Measurements from ENCODE around the gene ROCK1.

GRCh38 chr18:21083017-21083416, 28.6 kb downstream of the ROCK1 start:
- TF ChIP-seq, protein P1, sequence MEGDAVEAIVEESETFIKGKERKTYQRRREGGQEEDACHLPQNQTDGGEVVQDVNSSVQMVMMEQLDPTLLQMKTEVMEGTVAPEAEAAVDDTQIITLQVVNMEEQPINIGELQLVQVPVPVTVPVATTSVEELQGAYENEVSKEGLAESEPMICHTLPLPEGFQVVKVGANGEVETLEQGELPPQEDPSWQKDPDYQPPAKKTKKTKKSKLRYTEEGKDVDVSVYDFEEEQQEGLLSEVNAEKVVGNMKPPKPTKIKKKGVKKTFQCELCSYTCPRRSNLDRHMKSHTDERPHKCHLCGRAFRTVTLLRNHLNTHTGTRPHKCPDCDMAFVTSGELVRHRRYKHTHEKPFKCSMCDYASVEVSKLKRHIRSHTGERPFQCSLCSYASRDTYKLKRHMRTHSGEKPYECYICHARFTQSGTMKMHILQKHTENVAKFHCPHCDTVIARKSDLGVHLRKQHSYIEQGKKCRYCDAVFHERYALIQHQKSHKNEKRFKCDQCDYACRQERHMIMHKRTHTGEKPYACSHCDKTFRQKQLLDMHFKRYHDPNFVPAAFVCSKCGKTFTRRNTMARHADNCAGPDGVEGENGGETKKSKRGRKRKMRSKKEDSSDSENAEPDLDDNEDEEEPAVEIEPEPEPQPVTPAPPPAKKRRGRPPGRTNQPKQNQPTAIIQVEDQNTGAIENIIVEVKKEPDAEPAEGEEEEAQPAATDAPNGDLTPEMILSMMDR (IDR thresholded peaks at IDR 0.05), result no peak
- no peak for TF ChIP-seq POLR2A (IDR thresholded peaks at IDR 0.05)
